Neuronal stem cell (in vitro differentiated cells): ENCODE measurements around the gene LYRM4.

Experiments used
- DNase-seq: peaks from one replicate; pipeline ENCODE4 v3.0.0-alpha.2; 2013; ENCODE audit warnings: low spot score
- H2AFZ ChIP-seq: one replicate; pipeline ENCODE4 v1.6.1; 2013; ENCODE audit warnings: mild to moderate bottlenecking, low read length, inconsistent platforms
- H2AK5ac ChIP-seq: 2 replicates; pipeline ENCODE4 v1.6.1; 2013; ENCODE audit warnings: low read depth, mild to moderate bottlenecking, inconsistent platforms, low read length, moderate library complexity, mixed read lengths
- H2BK120ac ChIP-seq: 2 replicates; pipeline ENCODE4 v1.6.1; 2013; ENCODE audit warnings: low read depth, mild to moderate bottlenecking, inconsistent platforms, low read length, moderate library complexity, mixed read lengths
- H2BK12ac ChIP-seq: one replicate; pipeline ENCODE4 v1.6.1; 2013; ENCODE audit warnings: low read length, inconsistent platforms
- H2BK15ac ChIP-seq: 2 replicates; pipeline ENCODE4 v1.6.1; 2013; ENCODE audit warnings: mild to moderate bottlenecking, low read length, inconsistent platforms, mixed read lengths
- H2BK5ac ChIP-seq: one replicate; pipeline ENCODE4 v1.6.1; 2013; ENCODE audit warnings: inconsistent platforms, mild to moderate bottlenecking, low read length, moderate library complexity
- H3K14ac ChIP-seq: one replicate; pipeline ENCODE4 v1.6.1; 2013; ENCODE audit warnings: low read length, inconsistent platforms
- H3K18ac ChIP-seq: 2 replicates; pipeline ENCODE4 v1.6.1; 2013; ENCODE audit warnings: low read length, inconsistent platforms
- H3K23ac ChIP-seq: 2 replicates; pipeline ENCODE4 v1.6.1; 2013; ENCODE audit warnings: low read depth, mild to moderate bottlenecking, mixed read lengths, low read length, inconsistent platforms; ENCODE audit not compliant: poor library complexity
- H3K27ac ChIP-seq: replicated peaks from 3 replicates; pipeline ENCODE4 v1.5.1; 2013; ENCODE audit warnings: low read length, inconsistent platforms
- H3K27me3 ChIP-seq, 3 experiments: 2 replicates each; pipeline ENCODE4 v1.6.1; 2013; ENCODE audit warnings: low read length in 3 of 3, mild to moderate bottlenecking in 2 of 3, inconsistent platforms in 1 of 3, low read depth in 1 of 3, mixed read lengths in 1 of 3, moderate library complexity in 1 of 3; ENCODE audit not compliant: control insufficient read depth in 3 of 3, insufficient read depth in 3 of 3
- H3K36me3 ChIP-seq, 2 donors: replicated peaks in 1 of 2; 2 replicates each; pipeline ENCODE4 v1.6.1; 2013; ENCODE audit warnings: low read length in 2 of 2; ENCODE audit not compliant: control insufficient read depth in 2 of 2, insufficient read depth in 2 of 2
- H3K4ac ChIP-seq: 2 replicates; pipeline ENCODE4 v1.6.1; 2013; ENCODE audit warnings: inconsistent platforms, mild to moderate bottlenecking, low read length, moderate library complexity
- H3K4me1 ChIP-seq, 2 donors: 1 replicate in 1 of 2; 2 replicates in 1 of 2; pipeline ENCODE4 v1.6.1; 2013; ENCODE audit warnings: low read length in 2 of 2, low read depth in 1 of 2; ENCODE audit not compliant: control insufficient read depth in 2 of 2, insufficient read depth in 1 of 2
- H3K4me2 ChIP-seq: one replicate; pipeline ENCODE4 v1.6.1; 2013; ENCODE audit warnings: mild to moderate bottlenecking, low read length, inconsistent platforms; ENCODE audit not compliant: insufficient read depth, poor library complexity, severe bottlenecking
- H3K4me3 ChIP-seq, 2 donors: 2 replicates each; pipeline ENCODE4 v1.5.1; 2013; ENCODE audit warnings: low read length in 2 of 2, mild to moderate bottlenecking in 2 of 2, inconsistent platforms in 1 of 2, moderate library complexity in 1 of 2
- H3K79me1 ChIP-seq: one replicate; pipeline ENCODE4 v1.6.1; 2013; ENCODE audit warnings: low read depth, mild to moderate bottlenecking, inconsistent platforms, low read length, moderate library complexity
- H3K9ac ChIP-seq: one replicate; pipeline ENCODE4 v1.6.1; 2013; ENCODE audit warnings: mild to moderate bottlenecking, low read depth, low read length, inconsistent platforms; ENCODE audit not compliant: poor library complexity
- H3K9me3 ChIP-seq, 2 donors: replicated peaks in 1 of 2; 2 replicates each; pipeline versions ENCODE3 to v1.6.1; 2013; ENCODE audit warnings: low read length in 2 of 2, mild to moderate bottlenecking in 2 of 2, inconsistent platforms in 1 of 2, low read depth in 1 of 2, mixed read lengths in 1 of 2, moderate library complexity in 1 of 2; ENCODE audit not compliant: control insufficient read depth in 2 of 2, insufficient read depth in 1 of 2
- H4K8ac ChIP-seq: one replicate; pipeline ENCODE4 v1.6.1; 2013; ENCODE audit warnings: low read depth, mild to moderate bottlenecking, inconsistent platforms, low read length, moderate library complexity
- H4K91ac ChIP-seq: one replicate; pipeline ENCODE4 v1.6.1; 2013; ENCODE audit warnings: low read length, low read depth, mild to moderate bottlenecking, inconsistent platforms; ENCODE audit not compliant: poor library complexity
- WGBS, 2 donors: extraction: QIAGEN DNeasy Blood & Tissue Kit; methylation state at CpG; one replicate each; pipeline ENCODE4 v1.1.7; 2013; ENCODE audit warnings: missing lambda C conversion rate in 2 of 2, mixed read lengths in 1 of 2; ENCODE audit not compliant: insufficient read length in 2 of 2, insufficient replicate concordance in 1 of 2; ENCODE audit errors: extremely low coverage in 2 of 2; 5-methylcytosine and 5-hydroxymethylcytosine counted together

Gene LYRM4

DNA sequence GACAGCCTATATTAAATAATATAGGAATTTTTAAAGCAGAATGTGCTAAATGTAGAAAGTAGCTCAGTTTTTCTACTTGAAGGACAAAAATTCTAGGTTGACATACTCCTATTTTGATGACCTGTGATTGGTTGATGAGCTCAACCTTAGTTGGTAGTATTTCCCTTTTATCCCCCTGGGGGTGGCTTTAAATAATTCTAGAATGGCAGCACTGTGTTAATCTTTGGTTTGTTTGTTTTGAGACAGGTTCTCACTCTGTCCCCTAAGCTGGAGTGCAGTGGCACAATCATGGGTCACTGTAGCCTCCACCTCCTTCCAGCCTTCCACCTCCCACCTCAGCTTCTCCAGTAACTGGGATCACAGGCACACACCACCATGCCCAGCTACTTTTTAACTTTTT, 29.8 kb upstream of the LYRM4 start:
- H2BK12ac ChIP-seq = no peak overlapping the region
- DNase-seq = no peak
- no peak overlapping the region for H2BK120ac ChIP-seq
- no peak overlapping the region for H3K14ac ChIP-seq
- no peak overlapping the region for H3K18ac ChIP-seq
- H3K9ac ChIP-seq = no peak overlapping the region
- H3K27ac ChIP-seq = no peak overlapping the region
- no peaks in the 10 kb centered on the region for H3K9me3 ChIP-seq
- no peak overlapping the region for H3K4me2 ChIP-seq
- no peak overlapping the region for H3K23ac ChIP-seq
- no peak overlapping the region for H2BK5ac ChIP-seq
- no peaks in the 10 kb centered on the region for H3K4me1 ChIP-seq
- no peak overlapping the region for H4K91ac ChIP-seq
- H2BK15ac ChIP-seq = no peak overlapping the region
- H3K4ac ChIP-seq = no peak overlapping the region
- H3K4me3 ChIP-seq = no peak overlapping the region
- H3K79me1 ChIP-seq = no peaks in the 10 kb centered on the region
- H3K36me3 ChIP-seq = no peaks in the 10 kb centered on the region
- H4K8ac ChIP-seq = no peak overlapping the region
- no peak overlapping the region for H2AK5ac ChIP-seq
- H3K27me3 ChIP-seq = no peaks in the 10 kb centered on the region
- no peak overlapping the region for H2AFZ ChIP-seq

DNA sequence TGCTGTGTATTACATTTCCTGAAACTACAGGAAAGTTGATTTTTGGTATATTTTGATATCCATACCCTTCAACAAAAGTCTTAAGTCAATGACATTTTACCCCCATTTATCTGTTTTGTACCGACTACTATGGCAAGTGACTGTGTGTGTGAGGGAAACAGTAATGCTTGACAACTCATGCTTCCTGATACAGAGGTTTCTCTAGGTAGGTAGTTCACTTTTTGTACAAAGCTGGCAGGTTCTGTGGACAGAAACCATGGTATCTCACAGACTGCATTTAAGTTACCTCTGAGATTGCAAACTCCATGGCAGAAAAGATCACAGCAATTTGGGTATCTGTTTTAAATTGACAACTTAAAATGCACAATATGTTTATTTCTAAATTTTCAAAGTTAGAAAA, 29.3 kb upstream of the LYRM4 start:
- Histone ChIP-seq H3K9me3 (no peaks in the 10 kb centered on the region), H2AFZ (no peak overlapping the region), H2AK5ac (no peak overlapping the region), H2BK5ac (no peak overlapping the region), H3K36me3 (no peaks in the 10 kb centered on the region), H3K4ac (no peak overlapping the region), H3K4me1 (no peaks in the 10 kb centered on the region), H2BK12ac (no peak overlapping the region), H3K4me2 (no peak overlapping the region), H3K4me3 (no peak overlapping the region), H2BK15ac (no peak overlapping the region), H3K23ac (no peak overlapping the region), H3K27me3 (no peaks in the 10 kb centered on the region), H3K27ac (no peak overlapping the region), H3K18ac (no peak overlapping the region), H4K8ac (no peak overlapping the region), H3K79me1 (no peaks in the 10 kb centered on the region), H3K14ac (no peak overlapping the region), H4K91ac (no peak overlapping the region), H3K9ac (no peak overlapping the region), H2BK120ac (no peak overlapping the region)
- WGBS, 2 donors = no CpG with 5 or more reads among the region's 1 CpG
- no peak for DNase-seq

DNA sequence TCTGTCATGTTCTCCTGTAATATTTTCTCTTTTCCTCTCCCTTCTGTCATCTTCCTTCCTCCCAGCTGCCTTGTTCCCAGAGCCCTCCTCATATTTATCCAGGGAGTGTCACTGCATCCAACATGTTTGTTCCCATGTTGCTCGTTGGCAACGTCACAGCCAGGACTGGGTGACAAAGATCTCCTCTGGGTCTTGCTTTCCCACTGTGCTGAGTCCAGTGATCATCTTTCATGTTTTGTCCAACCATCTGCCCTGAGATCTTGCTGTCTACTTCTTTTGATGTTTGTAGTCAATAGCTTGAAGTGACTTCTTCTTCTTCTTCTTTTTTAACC, 27.2 kb upstream of the LYRM4 start:
- no peaks in the 10 kb centered on the region for H3K27me3 ChIP-seq
- H3K4me3 ChIP-seq = no peak overlapping the region
- H3K4ac ChIP-seq = no peak overlapping the region
- no peak overlapping the region for H2BK15ac ChIP-seq
- no peak overlapping the region for H3K9ac ChIP-seq
- H2BK5ac ChIP-seq = no peak overlapping the region
- no peak overlapping the region for H2BK12ac ChIP-seq
- no peak overlapping the region for H2AFZ ChIP-seq
- no peaks in the 10 kb centered on the region for H3K36me3 ChIP-seq
- no peak overlapping the region for H3K4me2 ChIP-seq
- no peak overlapping the region for H3K14ac ChIP-seq
- H3K9me3 ChIP-seq = no peaks in the 10 kb centered on the region
- no peak overlapping the region for H3K18ac ChIP-seq
- H3K27ac ChIP-seq = no peak overlapping the region
- H3K23ac ChIP-seq = no peak overlapping the region
- DNase-seq = no peak
- no peak overlapping the region for H2BK120ac ChIP-seq
- no peaks in the 10 kb centered on the region for H3K79me1 ChIP-seq
- no peak overlapping the region for H2AK5ac ChIP-seq
- H4K91ac ChIP-seq = no peak overlapping the region
- no peak overlapping the region for H4K8ac ChIP-seq
- no peaks in the 10 kb centered on the region for H3K4me1 ChIP-seq
- WGBS, 2 donors = no CpG with 5 or more reads among the region's 2 CpGs

DNA sequence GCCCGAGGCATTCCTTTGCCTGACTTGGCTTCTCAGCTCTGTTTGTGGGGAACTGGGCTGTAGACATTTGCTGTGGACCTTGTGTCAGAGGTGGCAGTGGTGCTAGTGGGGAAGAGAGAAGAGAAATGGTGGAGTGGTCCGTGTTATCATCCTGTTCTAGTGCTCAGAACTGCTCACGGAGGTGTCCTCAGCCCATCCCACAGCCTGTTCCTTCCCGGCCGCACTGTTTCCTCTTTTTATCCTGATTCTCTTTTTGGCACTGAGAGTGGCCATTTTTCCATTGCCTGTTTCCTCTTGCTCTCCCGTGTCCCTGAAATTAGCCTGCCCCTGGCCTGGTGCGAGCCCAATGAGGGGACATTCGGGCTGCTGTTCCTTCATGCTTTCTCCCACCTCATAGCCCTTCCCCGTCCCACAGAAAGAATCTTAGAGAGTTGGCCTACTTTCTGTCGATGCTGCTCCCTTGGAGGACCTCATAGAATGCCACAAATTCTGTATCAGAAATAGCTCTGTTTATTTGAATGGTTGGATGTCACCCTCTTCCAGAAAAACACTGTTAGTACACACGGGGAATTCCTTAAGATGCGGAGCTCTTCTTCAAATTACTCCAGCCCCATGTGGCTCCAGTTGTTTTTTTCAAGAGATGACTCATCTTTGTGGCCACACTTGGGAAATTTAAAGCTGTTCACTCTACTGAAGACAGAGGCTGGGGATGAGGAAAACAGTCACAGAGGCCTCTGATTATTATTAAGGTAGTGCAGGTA, 26.6 kb upstream of the LYRM4 start:
- Histone ChIP-seq H3K36me3 (no peaks in the 10 kb centered on the region), H3K18ac (no peak overlapping the region), H3K27me3 (no peaks in the 10 kb centered on the region), H2BK15ac (no peak overlapping the region), H4K91ac (no peak overlapping the region), H3K79me1 (no peaks in the 10 kb centered on the region), H4K8ac (no peak overlapping the region), H3K14ac (no peak overlapping the region), H3K9ac (no peak overlapping the region), H3K9me3 (no peaks in the 10 kb centered on the region), H3K23ac (no peak overlapping the region), H2BK120ac (no peak overlapping the region), H3K4ac (no peak overlapping the region), H2BK5ac (no peak overlapping the region), H2AK5ac (no peak overlapping the region), H3K4me1 (no peaks in the 10 kb centered on the region), H3K4me3 (no peak overlapping the region), H2BK12ac (no peak overlapping the region), H3K4me2 (no peak overlapping the region), H3K27ac (no peak overlapping the region), H2AFZ (no peak overlapping the region)
- no peak for DNase-seq
- WGBS, 2 donors = no CpG with 5 or more reads among the region's 12 CpGs
